Panc1 (cell line): ENCODE results near the gene PPT2.

Source experiments
- CTCF ChIP-seq: fragments of 450-650 bp; IDR thresholded peaks from 2 replicates; pipeline ENCODE4 v1.5.1; 2017; ENCODE audit warnings: mild to moderate bottlenecking
- POLR2AphosphoS5 ChIP-seq: IDR thresholded peaks from 2 replicates; pipeline ENCODE4 v1.6.1; 2012; ENCODE audit warnings: mild to moderate bottlenecking, low read depth, low read length, moderate library complexity

GRCh38 chr6:32174416-32174815, 20.5 kb downstream of the PPT2 start:
- TF ChIP-seq CTCF (no peak), POLR2AphosphoS5 (no peak)
